ENCODE results near the gene HSPB2.

HSPB2 gene

DNA sequence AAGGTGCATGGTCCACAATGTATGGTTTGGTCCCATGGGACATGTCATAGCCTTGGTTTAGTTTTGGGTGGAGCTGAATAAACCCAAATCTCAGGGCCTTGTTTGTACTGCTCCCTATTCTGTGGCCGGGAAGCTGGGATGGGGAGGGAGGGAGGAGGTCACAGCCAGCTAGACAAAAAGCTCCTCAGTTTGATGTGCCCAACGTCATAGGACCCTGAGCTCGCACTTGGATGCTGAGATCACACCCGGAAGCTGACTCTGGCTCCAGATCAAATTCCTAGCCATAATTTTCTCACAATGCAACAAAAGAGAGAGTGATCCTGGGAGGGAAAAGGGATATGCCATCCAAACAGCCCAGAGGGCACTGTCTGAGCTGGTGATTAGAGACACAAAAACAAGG is 1.5 kb downstream of the HSPB2 start:
- H3K36me3 ChIP-seq (ENCODE audit: insufficient read depth, insufficient read length, low read length): no peaks in the 10 kb centered on the region
- H3K9me3 ChIP-seq (ENCODE audit: insufficient read depth, low read length): no peaks in the 10 kb centered on the region
- peaks cover 8% of the 10 kb centered on the region for H3K4me1 ChIP-seq (ENCODE audit: insufficient read depth, insufficient read length)
- no peak for DNase-seq (ENCODE audit: low read depth, low spot score)
- no peak overlapping the region for H3K9ac ChIP-seq (ENCODE audit: insufficient read length, low read depth)
- H3K27me3 ChIP-seq (ENCODE audit: insufficient read depth, insufficient read length): no peaks in the 10 kb centered on the region
- TF ChIP-seq YY1 (IDR thresholded peaks at IDR 0.05; ENCODE audit: insufficient read depth, insufficient read length): no peak
- no peak for TF ChIP-seq SUZ12 (IDR thresholded peaks at IDR 0.05; ENCODE audit: extremely low read depth, insufficient read depth, insufficient read length)
- TF ChIP-seq ZNF274 (IDR thresholded peaks at IDR 0.05; ENCODE audit: low read depth, low read length): no peak
- H3K4me3 ChIP-seq (ENCODE audit: insufficient read length, low read depth): no peak overlapping the region

DNA sequence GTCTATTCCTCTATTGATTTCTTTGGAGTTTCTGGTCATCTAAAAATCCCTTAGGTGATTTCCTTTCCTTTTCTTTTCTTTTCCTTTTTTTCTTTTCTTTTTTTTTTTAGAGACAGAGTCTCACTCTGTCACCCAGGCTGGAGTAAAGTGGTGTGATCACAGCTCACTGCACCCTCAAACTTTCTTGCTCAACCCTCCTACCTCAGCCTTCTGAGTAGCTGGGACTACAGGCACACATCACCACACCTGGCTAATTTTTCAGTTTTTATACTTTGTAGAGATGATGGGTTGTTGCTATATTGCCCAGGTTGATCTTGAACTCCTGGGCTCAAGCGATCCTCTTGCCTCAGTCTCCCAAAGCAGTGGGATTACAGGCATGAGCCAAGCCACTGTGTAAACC is 4.2 kb downstream of the HSPB2 start:
- Histone ChIP-seq H3K36me3 (ENCODE audit: insufficient read depth, insufficient read length, low read length) (no peaks in the 10 kb centered on the region), H3K27me3 (ENCODE audit: insufficient read depth, insufficient read length) (no peaks in the 10 kb centered on the region), H3K9me3 (ENCODE audit: insufficient read depth, low read length) (no peaks in the 10 kb centered on the region), H3K4me3 (ENCODE audit: insufficient read length, low read depth) (no peak overlapping the region), H3K9ac (ENCODE audit: insufficient read length, low read depth) (no peak overlapping the region), H3K4me1 (ENCODE audit: insufficient read depth, insufficient read length) (peaks cover 5% of the 10 kb centered on the region)
- no peak for DNase-seq (ENCODE audit: low read depth, low spot score)
- TF ChIP-seq YY1 (IDR thresholded peaks at IDR 0.05; ENCODE audit: insufficient read depth, insufficient read length) (no peak), SUZ12 (IDR thresholded peaks at IDR 0.05; ENCODE audit: extremely low read depth, insufficient read depth, insufficient read length) (no peak), ZNF274 (IDR thresholded peaks at IDR 0.05; ENCODE audit: low read depth, low read length) (no peak)

GRCh38 chr11:111917312-111917711 is 4.8 kb downstream of the HSPB2 start:
- no peak for TF ChIP-seq SUZ12 (IDR thresholded peaks at IDR 0.05; ENCODE audit: extremely low read depth, insufficient read depth, insufficient read length)
- no peak for TF ChIP-seq YY1 (IDR thresholded peaks at IDR 0.05; ENCODE audit: insufficient read depth, insufficient read length)
- TF ChIP-seq ZNF274 (IDR thresholded peaks at IDR 0.05; ENCODE audit: low read depth, low read length): no peak
- Histone ChIP-seq H3K4me1 (ENCODE audit: insufficient read depth, insufficient read length) (peaks cover 4% of the 10 kb centered on the region), H3K9me3 (ENCODE audit: insufficient read depth, low read length) (no peaks in the 10 kb centered on the region), H3K4me3 (ENCODE audit: insufficient read length, low read depth) (no peak overlapping the region), H3K36me3 (ENCODE audit: insufficient read depth, insufficient read length, low read length) (no peaks in the 10 kb centered on the region), H3K9ac (ENCODE audit: insufficient read length, low read depth) (no peak overlapping the region), H3K27me3 (ENCODE audit: insufficient read depth, insufficient read length) (no peaks in the 10 kb centered on the region)
- DNase-seq (ENCODE audit: low read depth, low spot score): no peak

DNA sequence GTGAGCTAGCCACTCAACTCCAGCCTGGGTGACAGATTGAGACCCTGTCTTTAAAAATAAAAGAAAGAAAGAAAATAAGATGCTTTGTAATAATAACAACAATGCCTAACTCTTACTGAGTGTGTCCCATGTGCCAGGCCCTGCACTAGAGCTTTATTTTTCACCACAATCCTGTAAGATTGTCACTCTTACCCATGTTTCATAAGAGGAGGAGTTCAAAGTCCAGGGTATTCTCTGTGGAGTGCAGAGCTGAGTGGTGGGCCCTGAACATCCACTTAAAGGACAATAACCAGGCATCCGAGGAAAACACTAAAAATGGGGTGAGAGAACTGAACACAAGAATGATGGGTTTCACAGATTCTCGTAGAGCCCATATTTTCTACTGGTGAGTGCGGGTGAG is 5.3 kb downstream of the HSPB2 start:
- H3K9me3 ChIP-seq (ENCODE audit: insufficient read depth, low read length): no peaks in the 10 kb centered on the region
- DNase-seq (ENCODE audit: low read depth, low spot score): no peak
- TF ChIP-seq SUZ12 (IDR thresholded peaks at IDR 0.05; ENCODE audit: extremely low read depth, insufficient read depth, insufficient read length): no peak
- TF ChIP-seq ZNF274 (IDR thresholded peaks at IDR 0.05; ENCODE audit: low read depth, low read length): no peak
- TF ChIP-seq YY1 (IDR thresholded peaks at IDR 0.05; ENCODE audit: insufficient read depth, insufficient read length): no peak
- peaks cover 4% of the 10 kb centered on the region for H3K4me1 ChIP-seq (ENCODE audit: insufficient read depth, insufficient read length)
- no peak overlapping the region for H3K9ac ChIP-seq (ENCODE audit: insufficient read length, low read depth)
- no peaks in the 10 kb centered on the region for H3K36me3 ChIP-seq (ENCODE audit: insufficient read depth, insufficient read length, low read length)
- H3K27me3 ChIP-seq (ENCODE audit: insufficient read depth, insufficient read length): no peaks in the 10 kb centered on the region
- H3K4me3 ChIP-seq (ENCODE audit: insufficient read length, low read depth): no peak overlapping the region

GRCh38 chr11:111918390-111919256 is 6.1 kb downstream of the HSPB2 start, which contains the start of gene C11orf52:
TSS of gene C11orf52 (plus strand) at chr11:111918913. CDS start at chr11:111918973, 60 bp downstream.
- Histone ChIP-seq H3K27me3 (ENCODE audit: insufficient read depth, insufficient read length) (no peaks in the 10 kb centered on the region), H3K4me1 (ENCODE audit: insufficient read depth, insufficient read length) (no peaks in the 10 kb centered on the region), H3K9me3 (ENCODE audit: insufficient read depth, low read length) (no peaks in the 10 kb centered on the region), H3K36me3 (ENCODE audit: insufficient read depth, insufficient read length, low read length) (no peaks in the 10 kb centered on the region), H3K4me3 (ENCODE audit: insufficient read length, low read depth) (peak within 1 kb of the TSS; percentile 24), H3K9ac (ENCODE audit: insufficient read length, low read depth) (no peak within 1 kb of the TSS)
- no peak for TF ChIP-seq ZNF274 (IDR thresholded peaks at IDR 0.05; ENCODE audit: low read depth, low read length)
- DNase-seq (ENCODE audit: low read depth, low spot score): no peak

- no peak overlapping the region for H3K9ac ChIP-seq (ENCODE audit: insufficient read length, low read depth)
- no peak overlapping the region for H3K4me3 ChIP-seq (ENCODE audit: insufficient read length, low read depth)
- no peak for DNase-seq (ENCODE audit: low read depth, low spot score)
- no peaks in the 10 kb centered on the region for H3K4me1 ChIP-seq (ENCODE audit: insufficient read depth, insufficient read length)
- no peaks in the 10 kb centered on the region for H3K36me3 ChIP-seq (ENCODE audit: insufficient read depth, insufficient read length, low read length)
- no peaks in the 10 kb centered on the region for H3K9me3 ChIP-seq (ENCODE audit: insufficient read depth, low read length)
- TF ChIP-seq SUZ12 (IDR thresholded peaks at IDR 0.05; ENCODE audit: extremely low read depth, insufficient read depth, insufficient read length): no peak
- TF ChIP-seq ZNF274 (IDR thresholded peaks at IDR 0.05; ENCODE audit: low read depth, low read length): no peak
- no peak for TF ChIP-seq YY1 (IDR thresholded peaks at IDR 0.05; ENCODE audit: insufficient read depth, insufficient read length)
- H3K27me3 ChIP-seq (ENCODE audit: insufficient read depth, insufficient read length): no peaks in the 10 kb centered on the region
Measured at GRCh38 chr11:111920908-111921307, 8.4 kb downstream of the HSPB2 start.

DNA sequence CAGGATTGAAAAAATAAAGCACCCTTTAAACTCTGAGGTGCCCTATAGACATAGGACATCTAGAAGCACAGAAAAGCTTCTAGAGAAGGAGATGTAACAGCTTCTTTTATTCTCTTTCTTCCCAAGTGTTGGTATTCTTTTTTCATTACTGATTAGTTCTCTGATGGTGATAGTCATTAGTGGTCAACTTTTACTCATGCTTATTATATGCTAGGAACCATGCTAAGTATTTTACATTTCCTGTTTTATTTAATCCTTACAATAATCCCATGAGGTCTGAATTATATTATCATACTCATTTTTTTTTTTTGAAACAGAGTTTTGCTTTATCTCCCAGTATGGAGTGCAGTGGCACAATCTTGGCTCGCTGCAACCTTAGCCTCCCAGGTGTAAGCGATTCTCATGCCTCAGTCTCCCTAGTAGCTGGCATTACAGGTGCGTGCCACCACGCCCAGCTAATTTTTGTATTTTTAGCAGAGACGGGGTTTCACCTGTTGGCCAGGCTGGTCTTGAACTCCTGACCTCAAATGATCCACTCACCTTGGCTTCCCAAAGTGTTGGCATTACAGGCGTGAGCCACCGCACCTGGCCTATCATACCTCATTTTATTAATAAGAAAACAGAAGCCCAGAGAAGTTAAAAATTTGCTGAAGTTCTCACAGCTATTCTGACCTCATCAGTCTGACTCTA is 9.2 kb downstream of the HSPB2 start:
- no peak for DNase-seq (ENCODE audit: low read depth, low spot score)
- H3K4me1 ChIP-seq (ENCODE audit: insufficient read depth, insufficient read length): no peaks in the 10 kb centered on the region
- TF ChIP-seq YY1 (IDR thresholded peaks at IDR 0.05; ENCODE audit: insufficient read depth, insufficient read length) (no peak), SUZ12 (IDR thresholded peaks at IDR 0.05; ENCODE audit: extremely low read depth, insufficient read depth, insufficient read length) (no peak), ZNF274 (IDR thresholded peaks at IDR 0.05; ENCODE audit: low read depth, low read length) (no peak)

More for the DNA sequence above, 9.2 kb downstream of the HSPB2 start:
- no peaks in the 10 kb centered on the region for H3K36me3 ChIP-seq (ENCODE audit: insufficient read depth, insufficient read length, low read length)
- no peaks in the 10 kb centered on the region for H3K9me3 ChIP-seq (ENCODE audit: insufficient read depth, low read length)
- no peak overlapping the region for H3K4me3 ChIP-seq (ENCODE audit: insufficient read length, low read depth)
- H3K9ac ChIP-seq (ENCODE audit: insufficient read length, low read depth): no peak overlapping the region
- no peaks in the 10 kb centered on the region for H3K27me3 ChIP-seq (ENCODE audit: insufficient read depth, insufficient read length)
